PC-3 (cell line): ENCODE results near the gene PLCL2.

ENCODE experiments used
- EZH2 ChIP-seq: fragments of 300-600 bp; sonication (generic); IDR thresholded peaks from one replicate; pipeline ENCODE4 v1.6.1; 2017; ENCODE audit warnings: antibody characterized with exemption, mild to moderate bottlenecking, low read length; ENCODE audit not compliant: unreplicated experiment
- EZH2phosphoT487 ChIP-seq: fragments of 300-600 bp; sonication (generic); IDR thresholded peaks from 2 replicates; pipeline ENCODE4 v1.6.1; 2018; ENCODE audit warnings: mild to moderate bottlenecking, antibody characterized with exemption, low read length, borderline replicate concordance
- TF ChIP-seq, protein P1 (sequence below): fragments of 300-600 bp; sonication (generic); conservative IDR thresholded peaks from 2 replicates; pipeline ENCODE4 v1.5.1; 2017; ENCODE audit warnings: antibody characterized with exemption, low read depth, mild to moderate bottlenecking, low read length

DNA sequence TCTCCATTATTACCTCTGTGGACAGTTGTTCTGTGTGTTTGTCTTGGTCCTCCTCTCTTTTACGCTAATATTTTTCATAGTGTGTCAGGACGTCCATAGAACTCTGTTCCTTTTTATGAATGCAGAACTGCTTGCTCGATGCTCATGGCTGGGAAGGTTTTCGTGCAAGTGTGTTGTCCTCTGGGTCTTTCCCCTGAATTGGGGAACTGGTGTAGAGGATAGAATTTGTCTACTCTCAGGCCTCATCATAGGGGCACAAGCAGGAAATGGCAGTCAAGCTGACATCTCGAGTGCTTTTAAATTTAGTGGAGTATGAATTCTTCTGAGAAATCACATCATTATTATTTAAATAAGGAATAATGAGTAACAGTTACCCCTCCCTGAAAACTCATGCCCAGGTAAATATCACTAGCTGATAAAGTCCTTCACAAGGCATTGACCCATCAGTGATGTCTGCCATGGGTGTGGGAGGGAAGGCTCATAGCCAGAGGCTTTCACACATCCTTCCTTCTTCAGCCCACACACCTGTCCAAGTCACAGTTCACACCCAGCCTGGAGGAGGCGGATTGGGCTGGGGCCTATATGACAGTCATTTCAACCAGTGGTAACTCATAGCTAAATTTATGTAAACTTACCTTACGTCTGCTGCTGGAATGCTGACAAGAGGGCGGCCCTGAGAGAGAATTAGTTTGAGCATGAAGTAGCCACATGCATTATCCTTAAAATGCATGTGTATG lies 226.1 kb downstream of the PLCL2 start:
- TF ChIP-seq, protein P1, sequence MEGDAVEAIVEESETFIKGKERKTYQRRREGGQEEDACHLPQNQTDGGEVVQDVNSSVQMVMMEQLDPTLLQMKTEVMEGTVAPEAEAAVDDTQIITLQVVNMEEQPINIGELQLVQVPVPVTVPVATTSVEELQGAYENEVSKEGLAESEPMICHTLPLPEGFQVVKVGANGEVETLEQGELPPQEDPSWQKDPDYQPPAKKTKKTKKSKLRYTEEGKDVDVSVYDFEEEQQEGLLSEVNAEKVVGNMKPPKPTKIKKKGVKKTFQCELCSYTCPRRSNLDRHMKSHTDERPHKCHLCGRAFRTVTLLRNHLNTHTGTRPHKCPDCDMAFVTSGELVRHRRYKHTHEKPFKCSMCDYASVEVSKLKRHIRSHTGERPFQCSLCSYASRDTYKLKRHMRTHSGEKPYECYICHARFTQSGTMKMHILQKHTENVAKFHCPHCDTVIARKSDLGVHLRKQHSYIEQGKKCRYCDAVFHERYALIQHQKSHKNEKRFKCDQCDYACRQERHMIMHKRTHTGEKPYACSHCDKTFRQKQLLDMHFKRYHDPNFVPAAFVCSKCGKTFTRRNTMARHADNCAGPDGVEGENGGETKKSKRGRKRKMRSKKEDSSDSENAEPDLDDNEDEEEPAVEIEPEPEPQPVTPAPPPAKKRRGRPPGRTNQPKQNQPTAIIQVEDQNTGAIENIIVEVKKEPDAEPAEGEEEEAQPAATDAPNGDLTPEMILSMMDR: no peak
- no peak for TF ChIP-seq EZH2
- no peak for TF ChIP-seq EZH2phosphoT487
